Astrocyte (in vitro differentiated cells and primary cell): ENCODE results near the gene ASPG. TPM values are rescaled to one million over a fixed set of nuclear protein-coding genes. Genes with fewer than 3 reads are reported as not detected.

ENCODE experiments used
- DNase-seq: peaks from one replicate; pipeline ENCODE4 v3.0.0-alpha.2; 2010; ENCODE audit warnings: low read depth
- FAIRE-seq: peaks from 2 replicates; lab custom pipeline; 2011; peaks lifted over from hg19 to GRCh38; lab: Jason Lieb, UNC
- H2AFZ ChIP-seq: 2 replicates; pipeline ENCODE4 v1.6.0; 2012; ENCODE audit warnings: low read depth, low read length, inconsistent platforms
- H3K27ac ChIP-seq: 2 replicates; pipeline ENCODE4 v1.5.1; 2011; ENCODE audit warnings: low read depth, low read length, inconsistent platforms
- H3K27me3 ChIP-seq: 2 replicates; pipeline ENCODE4 v1.6.0; 2011; ENCODE audit warnings: low read length, inconsistent platforms; ENCODE audit not compliant: insufficient read depth
- H3K36me3 ChIP-seq: 2 replicates; pipeline ENCODE4 v1.5.1; 2011; ENCODE audit warnings: low read length, inconsistent platforms; ENCODE audit not compliant: insufficient read depth
- H3K4me1 ChIP-seq: 2 replicates; pipeline ENCODE4 v1.5.1; 2011; ENCODE audit warnings: low read length, inconsistent platforms; ENCODE audit not compliant: insufficient read depth
- H3K4me2 ChIP-seq: 2 replicates; pipeline ENCODE4 v1.6.0; 2012; ENCODE audit warnings: low read length, inconsistent platforms
- H3K4me3 ChIP-seq: 2 replicates; pipeline ENCODE4 v1.5.1; 2011; ENCODE audit warnings: low read depth, mild to moderate bottlenecking, low read length, inconsistent platforms; ENCODE audit not compliant: insufficient read depth
- H3K79me2 ChIP-seq: 2 replicates; pipeline ENCODE4 v1.6.0; 2012; ENCODE audit warnings: mild to moderate bottlenecking, low read length, inconsistent platforms; ENCODE audit not compliant: insufficient read depth
- H3K9ac ChIP-seq: 2 replicates; pipeline ENCODE4 v1.6.0; 2012; ENCODE audit warnings: mild to moderate bottlenecking, low read length, inconsistent platforms
- H3K9me3 ChIP-seq: 2 replicates; pipeline ENCODE4 v1.5.1; 2012; ENCODE audit warnings: low read depth, mild to moderate bottlenecking, low read length, inconsistent platforms; ENCODE audit not compliant: insufficient read depth
- H4K20me1 ChIP-seq: 2 replicates; pipeline ENCODE4 v1.6.0; 2012; ENCODE audit warnings: low read length, inconsistent platforms; ENCODE audit not compliant: insufficient read depth
- H3K27ac Mint-ChIP-seq: one replicate; pipeline ENCODE4 v1.8.0; 2021; ENCODE audit warnings: mild to moderate bottlenecking, mixed read lengths; ENCODE audit not compliant: unreplicated experiment
- H3K27me3 Mint-ChIP-seq: one replicate; pipeline ENCODE4 v1.8.0; 2021; ENCODE audit warnings: low read depth, mixed read lengths; ENCODE audit not compliant: unreplicated experiment
- H3K36me3 Mint-ChIP-seq: one replicate; pipeline ENCODE4 v1.8.0; 2021; ENCODE audit warnings: low read depth, mixed read lengths; ENCODE audit not compliant: unreplicated experiment
- H3K4me1 Mint-ChIP-seq: one replicate; pipeline ENCODE4 v1.8.0; 2021; ENCODE audit warnings: low read depth, mixed read lengths; ENCODE audit not compliant: unreplicated experiment
- H3K4me3 Mint-ChIP-seq: one replicate; pipeline ENCODE4 v1.8.0; 2021; ENCODE audit warnings: mild to moderate bottlenecking, moderate library complexity, mixed read lengths; ENCODE audit not compliant: unreplicated experiment
- H3K9me3 Mint-ChIP-seq: one replicate; pipeline ENCODE4 v1.8.0; 2021; ENCODE audit warnings: mild to moderate bottlenecking, mixed read lengths; ENCODE audit not compliant: unreplicated experiment
- EZH2 ChIP-seq: IDR thresholded peaks from 2 replicates; pipeline ENCODE4 v1.6.1; 2012; ENCODE audit warnings: mild to moderate bottlenecking, low read length, inconsistent platforms; ENCODE audit not compliant: insufficient read depth
- total RNA-seq: library from RNA; stranded (reverse); gene quantifications from 2 replicates; pipeline ENCODE4 v1.2.1, GENCODE V29; 2021
- TF ChIP-seq, protein P1 (sequence below): IDR thresholded peaks from 2 replicates; pipeline ENCODE4 v1.5.1; 2011; ENCODE audit warnings: low read depth, mild to moderate bottlenecking, inconsistent platforms, low read length, moderate library complexity; ENCODE audit not compliant: insufficient read depth

The ASPG gene
- total RNA-seq, 1 donor from 2014 or later, result not detected

DNA sequence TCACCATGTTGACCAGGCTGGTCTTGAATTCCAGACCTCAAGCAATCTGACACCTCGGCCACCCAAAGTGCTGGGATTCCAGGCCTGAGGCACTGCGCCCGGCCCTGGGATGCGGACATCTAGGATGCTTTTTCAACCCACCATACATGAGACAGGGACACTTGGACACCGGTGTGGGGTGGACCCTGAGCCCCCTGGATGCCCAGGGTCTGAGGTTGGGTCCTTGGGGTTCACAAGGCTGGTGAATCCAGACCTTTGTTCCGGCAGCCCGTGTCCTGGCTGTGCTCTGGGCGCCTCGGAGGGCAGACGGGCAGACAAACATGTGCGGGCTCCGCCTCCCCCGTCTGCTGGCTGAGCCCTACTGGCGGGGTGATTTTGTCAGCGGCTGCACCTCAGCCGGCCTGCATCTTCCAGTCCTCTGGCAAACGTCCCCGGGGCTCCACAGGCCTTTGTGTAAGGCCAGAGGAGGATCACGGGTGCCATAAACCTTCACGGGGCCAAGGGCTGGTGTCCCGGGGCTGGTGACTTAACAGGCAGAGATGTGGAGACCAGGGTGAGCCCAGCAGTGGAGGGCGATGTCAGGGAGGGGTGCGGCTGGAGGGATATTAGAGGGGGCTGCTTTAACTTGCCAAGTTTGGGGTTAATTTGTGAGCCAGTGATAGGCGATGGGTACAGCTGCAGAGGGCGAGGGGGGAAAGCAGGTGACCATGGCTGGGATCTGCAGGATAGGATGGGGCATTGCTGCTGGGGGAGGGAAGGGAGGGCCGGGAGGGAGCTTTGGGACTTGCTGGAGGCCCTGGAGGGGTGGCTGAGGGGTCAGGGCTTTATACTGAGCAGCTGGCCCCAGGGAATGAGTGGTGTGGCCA lies 5.8 kb downstream of the ASPG start:
- Histone ChIP-seq H3K27me3 (peaks cover 2% of the 10 kb centered on the region), H4K20me1 (no peaks in the 10 kb centered on the region), H3K4me3 (no peak overlapping the region), H3K9me3 (no peaks in the 10 kb centered on the region), H3K9ac (no peak overlapping the region), H3K79me2 (no peaks in the 10 kb centered on the region), H3K36me3 (no peaks in the 10 kb centered on the region), H3K4me2 (no peak overlapping the region), H2AFZ (no peak overlapping the region), H3K4me1 (no peaks in the 10 kb centered on the region), H3K27ac (no peak overlapping the region)
- Mint-ChIP-seq H3K27me3 (peaks cover 24% of the 10 kb centered on the region), H3K27ac (no peak overlapping the region), H3K9me3 (no peaks in the 10 kb centered on the region), H3K36me3 (no peaks in the 10 kb centered on the region), H3K4me3 (no peak overlapping the region), H3K4me1 (no peaks in the 10 kb centered on the region)
- no peak for TF ChIP-seq EZH2
- TF ChIP-seq, protein P1, sequence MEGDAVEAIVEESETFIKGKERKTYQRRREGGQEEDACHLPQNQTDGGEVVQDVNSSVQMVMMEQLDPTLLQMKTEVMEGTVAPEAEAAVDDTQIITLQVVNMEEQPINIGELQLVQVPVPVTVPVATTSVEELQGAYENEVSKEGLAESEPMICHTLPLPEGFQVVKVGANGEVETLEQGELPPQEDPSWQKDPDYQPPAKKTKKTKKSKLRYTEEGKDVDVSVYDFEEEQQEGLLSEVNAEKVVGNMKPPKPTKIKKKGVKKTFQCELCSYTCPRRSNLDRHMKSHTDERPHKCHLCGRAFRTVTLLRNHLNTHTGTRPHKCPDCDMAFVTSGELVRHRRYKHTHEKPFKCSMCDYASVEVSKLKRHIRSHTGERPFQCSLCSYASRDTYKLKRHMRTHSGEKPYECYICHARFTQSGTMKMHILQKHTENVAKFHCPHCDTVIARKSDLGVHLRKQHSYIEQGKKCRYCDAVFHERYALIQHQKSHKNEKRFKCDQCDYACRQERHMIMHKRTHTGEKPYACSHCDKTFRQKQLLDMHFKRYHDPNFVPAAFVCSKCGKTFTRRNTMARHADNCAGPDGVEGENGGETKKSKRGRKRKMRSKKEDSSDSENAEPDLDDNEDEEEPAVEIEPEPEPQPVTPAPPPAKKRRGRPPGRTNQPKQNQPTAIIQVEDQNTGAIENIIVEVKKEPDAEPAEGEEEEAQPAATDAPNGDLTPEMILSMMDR, result no peak
- DNase-seq (no peak), FAIRE-seq (no peak)

DNA sequence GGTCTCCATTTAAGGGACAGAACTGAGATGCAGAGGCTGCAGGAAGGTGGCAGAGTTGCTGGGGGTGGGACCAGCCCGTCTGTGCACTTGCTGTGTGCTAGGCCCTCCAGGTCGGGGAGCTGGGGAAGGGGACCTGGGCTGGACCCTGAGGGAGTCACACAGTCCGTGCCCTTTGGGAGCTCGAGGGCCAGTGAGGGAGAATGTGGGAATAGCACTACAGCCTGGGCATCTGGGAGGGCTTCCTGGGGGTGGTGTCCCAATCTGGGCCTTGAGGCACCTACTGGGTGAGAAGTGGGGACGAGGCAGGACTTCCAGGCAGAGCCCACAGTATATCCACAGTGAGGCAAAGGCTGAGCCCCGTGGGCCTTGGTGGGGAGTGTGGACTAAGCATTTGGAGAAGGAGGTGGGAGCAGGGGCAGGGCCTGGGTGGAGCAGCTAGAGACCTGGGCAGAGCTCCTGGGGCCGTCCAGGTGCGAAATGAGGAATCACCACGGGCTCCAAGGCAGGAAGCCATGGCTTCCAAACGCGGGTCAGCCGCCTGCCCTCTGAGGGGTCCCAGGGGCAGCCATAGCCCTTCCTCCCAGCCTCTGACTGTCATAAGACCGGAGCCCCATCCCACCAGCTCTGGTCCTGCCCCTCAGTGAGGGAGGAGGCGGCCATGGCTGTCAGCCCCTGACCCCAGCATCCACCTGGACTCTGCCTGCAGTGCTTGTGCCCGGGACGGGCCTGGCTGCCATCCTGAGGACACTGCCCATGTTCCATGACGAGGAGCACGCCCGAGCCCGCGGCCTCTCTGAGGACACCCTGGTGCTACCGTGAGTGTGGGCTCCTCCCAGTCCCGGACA lies 6.6 kb downstream of the ASPG start:
- H3K4me3 ChIP-seq, result no peak overlapping the region
- no peak overlapping the region for H3K27ac ChIP-seq
- Mint-ChIP-seq H3K9me3 (no peaks in the 10 kb centered on the region), H3K27ac (no peak overlapping the region), H3K4me1 (no peaks in the 10 kb centered on the region), H3K4me3 (no peak overlapping the region), H3K27me3 (peaks cover 22% of the 10 kb centered on the region), H3K36me3 (no peaks in the 10 kb centered on the region)
- H3K27me3 ChIP-seq, result no peaks in the 10 kb centered on the region
- no peak overlapping the region for H3K4me2 ChIP-seq
- H3K79me2 ChIP-seq, result no peaks in the 10 kb centered on the region
- no peaks in the 10 kb centered on the region for H3K4me1 ChIP-seq
- FAIRE-seq, result no peak
- H4K20me1 ChIP-seq, result no peaks in the 10 kb centered on the region
- no peaks in the 10 kb centered on the region for H3K36me3 ChIP-seq
- TF ChIP-seq, protein P1, result no peak
- TF ChIP-seq EZH2, result no peak
- no peak overlapping the region for H2AFZ ChIP-seq
- H3K9ac ChIP-seq, result no peak overlapping the region
- no peaks in the 10 kb centered on the region for H3K9me3 ChIP-seq
- no peak for DNase-seq
